Hepatocyte (in vitro differentiated cells): Measurements from ENCODE around the gene MIR17HG.

Experiments used
- EZH2 ChIP-seq: fragments of 200-600 bp; sonication (generic); IDR thresholded peaks from 2 replicates; pipeline ENCODE4 v1.6.1; 2016; ENCODE audit warnings: antibody characterized with exemption, mild to moderate bottlenecking, borderline replicate concordance
- TF ChIP-seq, protein P1 (sequence below): fragments of 200-600 bp; sonication (generic); IDR thresholded peaks from 2 replicates; pipeline ENCODE4 v1.5.1; 2016; ENCODE audit warnings: antibody characterized with exemption, mild to moderate bottlenecking; ENCODE audit not compliant: poor library complexity

DNA sequence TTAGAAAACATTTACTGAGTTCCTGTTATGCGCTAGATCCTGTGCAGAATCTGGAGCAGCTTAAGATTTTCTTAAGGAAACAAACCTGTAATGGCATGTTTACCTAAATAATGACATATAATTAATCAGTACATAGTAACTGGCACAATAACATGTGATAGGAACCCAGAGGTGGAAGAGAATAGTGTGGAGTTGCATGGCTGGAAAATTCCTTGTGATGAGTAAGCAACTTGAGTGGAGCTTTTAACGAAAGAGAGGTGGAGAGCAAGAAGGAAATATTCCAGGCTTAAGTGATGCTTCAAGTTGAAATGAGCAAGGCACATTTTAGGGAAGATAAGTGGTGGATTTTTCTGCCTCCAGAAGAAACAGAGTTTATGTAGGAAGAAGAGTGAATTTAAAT, 41.7 kb downstream of the MIR17HG start:
- TF ChIP-seq EZH2: no peak
- TF ChIP-seq, protein P1, sequence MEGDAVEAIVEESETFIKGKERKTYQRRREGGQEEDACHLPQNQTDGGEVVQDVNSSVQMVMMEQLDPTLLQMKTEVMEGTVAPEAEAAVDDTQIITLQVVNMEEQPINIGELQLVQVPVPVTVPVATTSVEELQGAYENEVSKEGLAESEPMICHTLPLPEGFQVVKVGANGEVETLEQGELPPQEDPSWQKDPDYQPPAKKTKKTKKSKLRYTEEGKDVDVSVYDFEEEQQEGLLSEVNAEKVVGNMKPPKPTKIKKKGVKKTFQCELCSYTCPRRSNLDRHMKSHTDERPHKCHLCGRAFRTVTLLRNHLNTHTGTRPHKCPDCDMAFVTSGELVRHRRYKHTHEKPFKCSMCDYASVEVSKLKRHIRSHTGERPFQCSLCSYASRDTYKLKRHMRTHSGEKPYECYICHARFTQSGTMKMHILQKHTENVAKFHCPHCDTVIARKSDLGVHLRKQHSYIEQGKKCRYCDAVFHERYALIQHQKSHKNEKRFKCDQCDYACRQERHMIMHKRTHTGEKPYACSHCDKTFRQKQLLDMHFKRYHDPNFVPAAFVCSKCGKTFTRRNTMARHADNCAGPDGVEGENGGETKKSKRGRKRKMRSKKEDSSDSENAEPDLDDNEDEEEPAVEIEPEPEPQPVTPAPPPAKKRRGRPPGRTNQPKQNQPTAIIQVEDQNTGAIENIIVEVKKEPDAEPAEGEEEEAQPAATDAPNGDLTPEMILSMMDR: no peak
